ENCODE data around the gene GP5.

GRCh38 chr3:194396539-194396858 lies 2.6 kb downstream of the GP5 start:
- TF ChIP-seq, protein P1, sequence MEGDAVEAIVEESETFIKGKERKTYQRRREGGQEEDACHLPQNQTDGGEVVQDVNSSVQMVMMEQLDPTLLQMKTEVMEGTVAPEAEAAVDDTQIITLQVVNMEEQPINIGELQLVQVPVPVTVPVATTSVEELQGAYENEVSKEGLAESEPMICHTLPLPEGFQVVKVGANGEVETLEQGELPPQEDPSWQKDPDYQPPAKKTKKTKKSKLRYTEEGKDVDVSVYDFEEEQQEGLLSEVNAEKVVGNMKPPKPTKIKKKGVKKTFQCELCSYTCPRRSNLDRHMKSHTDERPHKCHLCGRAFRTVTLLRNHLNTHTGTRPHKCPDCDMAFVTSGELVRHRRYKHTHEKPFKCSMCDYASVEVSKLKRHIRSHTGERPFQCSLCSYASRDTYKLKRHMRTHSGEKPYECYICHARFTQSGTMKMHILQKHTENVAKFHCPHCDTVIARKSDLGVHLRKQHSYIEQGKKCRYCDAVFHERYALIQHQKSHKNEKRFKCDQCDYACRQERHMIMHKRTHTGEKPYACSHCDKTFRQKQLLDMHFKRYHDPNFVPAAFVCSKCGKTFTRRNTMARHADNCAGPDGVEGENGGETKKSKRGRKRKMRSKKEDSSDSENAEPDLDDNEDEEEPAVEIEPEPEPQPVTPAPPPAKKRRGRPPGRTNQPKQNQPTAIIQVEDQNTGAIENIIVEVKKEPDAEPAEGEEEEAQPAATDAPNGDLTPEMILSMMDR (IDR thresholded peaks at IDR 0.05) = no peak
- TF ChIP-seq POLR2A (IDR thresholded peaks at IDR 0.05) = no peak

Data from prostate gland (tissue), 2 donors.